ENCODE data around the gene WDR91. TPM values are rescaled to one million over a fixed set of nuclear protein-coding genes. Genes with fewer than 3 reads are reported as not detected.
A peak's percentile ranks its signal among the peaks of the same experiment; 100 is the strongest.

The WDR91 gene
- total RNA-seq, 1 experiment from 2014 or later, result 8.4 TPM

- H3K4me1 ChIP-seq (replicated peaks; ENCODE audit: insufficient read depth), result peaks cover 14% of the 10 kb centered on the region
- no peak overlapping the region for H3K4me3 ChIP-seq
- peaks cover 18% of the 10 kb centered on the region for H3K36me3 ChIP-seq (ENCODE audit: low read depth)
- intact Hi-C loops (cut with micrococcal nuclease; ENCODE audit: unreplicated experiment), result no loop called here
- H3K9me3 ChIP-seq (ENCODE audit: insufficient read depth, low read depth), result peaks cover 26% of the 10 kb centered on the region
- no peaks in the 10 kb centered on the region for H3K79me2 ChIP-seq (ENCODE audit: low read depth)
- H3F3A ChIP-seq (ENCODE audit: insufficient read depth, low read depth), result 0 out of 2 replicates have a peak, but pooled peaks cover 5% of the 10 kb centered on the region
- BruUV-seq (replicated peaks), result no TSS peak
- no peaks in the 10 kb centered on the region for H4K20me1 ChIP-seq (ENCODE audit: insufficient read depth)
- no peak overlapping the region for H3K27ac ChIP-seq
- no peak for DNase-seq
- no peak overlapping the region for H3K4me2 ChIP-seq
- POLR2A ChIA-PET (ENCODE audit: unreplicated experiment), result interaction anchor here (0.6 to 0.7 kb wide), 2 partner anchors 13 to 809 kb away, joined by 3 to 6 read pairs; no protein-coding TSS in a partner anchor
- H3K9me2 ChIP-seq (ENCODE audit: insufficient read depth), result no peaks in the 10 kb centered on the region
- TF ChIP-seq CTCF (conservative IDR thresholded peaks at IDR 0.05) (no peak), EZH2 (IDR thresholded peaks at IDR 0.05; ENCODE audit: low read depth) (no peak)
- H3K27me3 ChIP-seq (ENCODE audit: insufficient read depth, low read depth), result no peaks in the 10 kb centered on the region
- H2AFZ ChIP-seq, result no peak overlapping the region
- CTCF ChIA-PET, result no interaction called here
These were observed 49.7 kb downstream of the WDR91 start for GRCh38 chr7:135161669-135162068.

- Histone ChIP-seq H3K27ac (peak overlapping the region; percentile 44), H3K4me2 (no peak overlapping the region)
These were observed 50.3 kb downstream of the WDR91 start for GRCh38 chr7:135160858-135161653.

More at GRCh38 chr7:135160858-135161653, 50.3 kb downstream of the WDR91 start:
- no peaks in the 10 kb centered on the region for H3K9me2 ChIP-seq (ENCODE audit: insufficient read depth)
- peaks cover 32% of the 10 kb centered on the region for H3K9me3 ChIP-seq (ENCODE audit: insufficient read depth, low read depth)
- intact Hi-C loops (cut with micrococcal nuclease; ENCODE audit: unreplicated experiment), result no loop called here
- peaks cover 14% of the 10 kb centered on the region for H3K4me1 ChIP-seq (replicated peaks; ENCODE audit: insufficient read depth)
- H3K27me3 ChIP-seq (ENCODE audit: insufficient read depth, low read depth), result no peaks in the 10 kb centered on the region
- H4K20me1 ChIP-seq (ENCODE audit: insufficient read depth), result no peaks in the 10 kb centered on the region
- no TSS peak for BruUV-seq (replicated peaks)
- TF ChIP-seq EZH2 (IDR thresholded peaks at IDR 0.05; ENCODE audit: low read depth), result no peak
- TF ChIP-seq CTCF (conservative IDR thresholded peaks at IDR 0.05), result no peak
- peaks cover 14% of the 10 kb centered on the region for H3K36me3 ChIP-seq (ENCODE audit: low read depth)
- no peak overlapping the region for H3K4me3 ChIP-seq
- ChIA-PET POLR2A (ENCODE audit: unreplicated experiment) (no interaction called here), CTCF (no interaction called here)
- no peak overlapping the region for H2AFZ ChIP-seq
- no peaks in the 10 kb centered on the region for H3K79me2 ChIP-seq (ENCODE audit: low read depth)
- DNase-seq, result no peak
- H3F3A ChIP-seq (ENCODE audit: insufficient read depth, low read depth), result 0 out of 2 replicates have a peak, but pooled peaks cover 5% of the 10 kb centered on the region
